IMR-90 (cell line): ENCODE results near the gene COL15A1. TPM values are rescaled to one million over a fixed set of nuclear protein-coding genes. Genes with fewer than 3 reads are reported as not detected.
A peak's percentile ranks its signal among the peaks of the same experiment; 100 is the strongest.

ENCODE experiments used
- ATAC-seq: fragments of 200-7000 bp; cut with Tn5 transposase; 2 replicates; pipeline ENCODE4 v1.9.1; 2020; ENCODE audit warnings: low read depth, mild to moderate bottlenecking, moderate library complexity
- BruUV-seq: library from RNA; stranded (reverse); fragments of 400-500 nt; replicated peaks from 2 replicates; lab custom pipeline; 2021; lab: Mats Ljungman, UMichigan
- CTCF ChIA-PET: fragments of 300-600 bp; formaldehyde crosslinking; extraction: SDS; loops from one replicate; lab custom pipeline; 2021; ENCODE audit warnings: antibody characterized with exemption; lab: Yijun Ruan, JAX
- POLR2A ChIA-PET: fragments of 300-600 bp; sonication (Branson Sonifier 250); formaldehyde crosslinking; loops from one replicate; lab custom pipeline; 2022; ENCODE audit warnings: antibody characterized with exemption; ENCODE audit not compliant: unreplicated experiment; lab: Charles Lee
- DNase-seq: peaks from one replicate; pipeline ENCODE4 v3.0.0; 2013
- H2AFZ ChIP-seq: replicated peaks from 2 replicates; pipeline ENCODE3; 2013; ENCODE audit warnings: low read length, mild to moderate bottlenecking; ENCODE audit not compliant: poor library complexity
- H2AK5ac ChIP-seq: 2 replicates; pipeline ENCODE4 v1.6.1; 2013; ENCODE audit warnings: low read depth, low read length, inconsistent platforms
- H2AK9ac ChIP-seq: replicated peaks from 2 replicates; pipeline ENCODE3; 2013; ENCODE audit warnings: mild to moderate bottlenecking, low read depth, low read length, moderate library complexity; ENCODE audit not compliant: poor library complexity
- H2BK120ac ChIP-seq: 2 replicates; pipeline ENCODE4 v1.6.1; 2013; ENCODE audit warnings: low read depth, low read length, inconsistent platforms
- H2BK15ac ChIP-seq: 3 replicates; pipeline ENCODE4 v1.6.1; 2013; ENCODE audit warnings: low read depth, low read length, inconsistent platforms
- H2BK20ac ChIP-seq: 2 replicates; pipeline ENCODE4 v1.6.1; 2013; ENCODE audit warnings: low read depth, mild to moderate bottlenecking, inconsistent platforms, low read length, moderate library complexity
- H2BK5ac ChIP-seq: 2 replicates; pipeline ENCODE4 v1.6.1; 2013; ENCODE audit warnings: mild to moderate bottlenecking, low read depth, low read length, inconsistent platforms; ENCODE audit not compliant: poor library complexity, severe bottlenecking
- H3K14ac ChIP-seq: replicated peaks from 2 replicates; pipeline ENCODE4 v1.6.1; 2013; ENCODE audit warnings: low read depth, low read length, inconsistent platforms
- H3K18ac ChIP-seq: 2 replicates; pipeline ENCODE4 v1.6.1; 2013; ENCODE audit warnings: low read depth, low read length, control low read depth
- H3K23ac ChIP-seq: 2 replicates; pipeline ENCODE4 v1.6.1; 2013; ENCODE audit warnings: low read depth, low read length, inconsistent platforms
- H3K27ac ChIP-seq: 2 replicates; pipeline ENCODE4 v1.5.1; 2013; ENCODE audit warnings: mild to moderate bottlenecking, control low read depth, low read length; ENCODE audit not compliant: insufficient read depth
- H3K27me3 ChIP-seq: 2 replicates; pipeline ENCODE4 v1.6.1; 2013; ENCODE audit warnings: low read length; ENCODE audit not compliant: control insufficient read depth, insufficient read depth
- H3K36me3 ChIP-seq: 2 replicates; pipeline ENCODE4 v1.6.1; 2013; ENCODE audit warnings: low read length, mixed read lengths; ENCODE audit not compliant: control insufficient read depth, insufficient read depth
- H3K4ac ChIP-seq: 2 replicates; pipeline ENCODE4 v1.6.1; 2013; ENCODE audit warnings: low read depth, low read length, inconsistent platforms
- H3K4me1 ChIP-seq: 2 replicates; pipeline ENCODE4 v1.6.1; 2013; ENCODE audit warnings: low read length, mixed read lengths; ENCODE audit not compliant: control insufficient read depth, insufficient read depth
- H3K4me2 ChIP-seq: 2 replicates; pipeline ENCODE4 v1.6.1; 2013; ENCODE audit warnings: low read depth, mild to moderate bottlenecking, control low read depth, low read length, moderate library complexity
- H3K4me3 ChIP-seq: 2 replicates; pipeline ENCODE4 v1.5.1; 2013; ENCODE audit warnings: low read depth, mild to moderate bottlenecking, control low read depth, low read length, moderate library complexity; ENCODE audit not compliant: insufficient read depth
- H3K56ac ChIP-seq: 2 replicates; pipeline ENCODE4 v1.6.1; 2013; ENCODE audit warnings: low read length, inconsistent platforms; ENCODE audit not compliant: insufficient read depth; ENCODE audit errors: extremely low read depth
- H3K79me1 ChIP-seq, 2 experiments: 2 replicates each; pipeline ENCODE4 v1.6.1; 2013; ENCODE audit warnings: low read length in 2 of 2, inconsistent platforms in 1 of 2, low read depth in 1 of 2
- H3K9ac ChIP-seq: 2 replicates; pipeline ENCODE4 v1.6.1; 2013; ENCODE audit warnings: low read depth, low read length, control low read depth
- H3K9me1 ChIP-seq: 2 replicates; pipeline ENCODE4 v1.6.1; 2013; ENCODE audit warnings: low read length, inconsistent platforms; ENCODE audit not compliant: insufficient read depth
- H3K9me3 ChIP-seq: 2 replicates; pipeline ENCODE4 v1.6.1; 2013; ENCODE audit warnings: low read length; ENCODE audit not compliant: control insufficient read depth, insufficient read depth
- H4K20me1 ChIP-seq: 2 replicates; pipeline ENCODE4 v1.6.1; 2013; ENCODE audit warnings: low read length, inconsistent platforms; ENCODE audit not compliant: insufficient read depth
- H4K5ac ChIP-seq: 2 replicates; pipeline ENCODE4 v1.6.1; 2013; ENCODE audit warnings: mild to moderate bottlenecking, low read depth, low read length, control low read depth
- H4K8ac ChIP-seq, 2 experiments: 2 replicates each; pipeline ENCODE4 v1.6.1; 2013; ENCODE audit warnings: low read depth in 2 of 2, low read length in 2 of 2, control low read depth in 1 of 2, inconsistent platforms in 1 of 2
- H4K91ac ChIP-seq: 2 replicates; pipeline ENCODE4 v1.6.1; 2013; ENCODE audit warnings: low read depth, low read length, inconsistent platforms; ENCODE audit not compliant: insufficient read depth
- BHLHE40 ChIP-seq: fragments of 150-350 bp; IDR thresholded peaks from 2 replicates; pipeline ENCODE4 v1.6.1; 2016; ENCODE audit warnings: mild to moderate bottlenecking, low read depth, low read length
- CHD1 ChIP-seq: IDR thresholded peaks from 2 replicates; pipeline ENCODE4 v1.6.1; 2012; ENCODE audit warnings: low read depth, low read length, improper control_type of control experiment
- MAFK ChIP-seq: IDR thresholded peaks from 2 replicates; pipeline ENCODE4 v1.6.1; 2012; ENCODE audit warnings: low read depth, low read length, improper control_type of control experiment
- MXI1 ChIP-seq: IDR thresholded peaks from 2 replicates; pipeline ENCODE4 v1.6.1; 2012; ENCODE audit warnings: low read depth, mild to moderate bottlenecking, low read length, moderate library complexity, borderline replicate concordance
- NFE2L2 ChIP-seq: fragments of 150-350 bp; IDR thresholded peaks from 2 replicates; pipeline ENCODE4 v1.6.1; 2016; ENCODE audit warnings: low read depth, mild to moderate bottlenecking, low read length
- RAD21 ChIP-seq: IDR thresholded peaks from 2 replicates; pipeline ENCODE4 v1.6.1; 2012; ENCODE audit warnings: low read length, improper control_type of control experiment
- RCOR1 ChIP-seq: IDR thresholded peaks from 2 replicates; pipeline ENCODE4 v1.6.1; 2012; ENCODE audit warnings: mild to moderate bottlenecking, low read length, improper control_type of control experiment; ENCODE audit not compliant: insufficient replicate concordance
- RFX5 ChIP-seq: IDR thresholded peaks from 2 replicates; pipeline ENCODE4 v1.8.0; 2012; ENCODE audit warnings: low read depth, mild to moderate bottlenecking, low read length, moderate library complexity
- SMC3 ChIP-seq: fragments of 150-350 bp; IDR thresholded peaks from 2 replicates; pipeline ENCODE4 v1.6.1; 2016; ENCODE audit warnings: low read depth, mild to moderate bottlenecking, antibody characterized with exemption, low read length, moderate library complexity
- WGBS, 2 experiments: methylation state at CpG; one replicate each; pipeline versions ENCODE4 v1.1.5 to v1.1.7; 2013; ENCODE audit warnings: missing lambda C conversion rate in 2 of 2; ENCODE audit not compliant: insufficient read length in 1 of 2; ENCODE audit errors: extremely low coverage in 2 of 2; 5-methylcytosine and 5-hydroxymethylcytosine counted together
- dilution Hi-C: fragments of 300-500 bp; cut with HindIII; formaldehyde crosslinking; loops from one replicate; pipeline ENCODE4 v1.14.3; 2018; ENCODE audit warnings: low sequenced_read_pairs; ENCODE audit not compliant: unreplicated experiment
- in situ Hi-C: fragments of 300-500 bp; cut with MboI; formaldehyde crosslinking; loops from 3 replicates; pipeline ENCODE4 v1.14.3; 2019; ENCODE audit warnings: low sequenced_read_pairs, inconsistent platforms, mixed read lengths
- intact Hi-C: fragments of 100-400 bp; cut with micrococcal nuclease; formaldehyde crosslinking; loops from 2 replicates; pipeline ENCODE4 v1.10.0; 2022
- polyA plus RNA-seq, 3 experiments: library from polyadenylated mRNA; depleted of rRNA; stranded (reverse); fragments of >200 nt; gene quantifications; 2 replicates each; pipeline ENCODE4 v1.2.3, GENCODE V29; 2012; ENCODE audit warnings: low replicate concordance in 1 of 3
- total RNA-seq: library from RNA; depleted of rRNA; stranded (reverse); fragments of >200 nt; gene quantifications from 2 replicates; pipeline ENCODE4 v1.2.3, GENCODE V29; 2012
- TF ChIP-seq, protein P1 (sequence below): fragments of 150-350 bp; IDR thresholded peaks from 2 replicates; pipeline ENCODE4 v1.6.1; 2017; ENCODE audit warnings: mild to moderate bottlenecking, antibody characterized with exemption, low read length, low read depth
- TF ChIP-seq, protein P2 (sequence below): conservative IDR thresholded peaks from 2 replicates; pipeline ENCODE4 v1.5.1; 2012; ENCODE audit warnings: mild to moderate bottlenecking, low read depth, low read length, improper control_type of control experiment

The COL15A1 gene
- total and polyA plus RNA-seq, 2 of the 4 experiments (the other 2 are of a cell fraction), result 2.2 to 3.7 TPM

DNA sequence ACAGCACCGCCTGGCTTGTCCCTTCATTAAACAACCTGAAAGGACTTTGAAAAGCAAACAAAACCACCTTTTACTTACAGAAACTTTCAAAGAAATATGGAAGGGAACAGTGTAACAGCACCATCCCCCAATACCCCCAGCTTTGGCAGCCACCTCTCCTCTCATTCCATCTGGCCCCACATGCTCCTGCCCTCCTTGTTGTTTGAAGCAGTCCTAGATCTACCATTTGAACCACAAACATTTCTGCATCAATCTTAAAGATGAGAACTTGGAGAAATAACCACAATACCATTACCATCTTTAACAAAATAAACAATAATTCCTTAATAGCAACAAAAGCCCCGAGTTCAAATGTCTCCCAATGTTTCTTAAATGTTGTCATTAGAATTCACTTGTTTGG, 17.8 kb upstream of the COL15A1 start (continued):
- TF ChIP-seq MXI1 (no peak), RCOR1 (no peak), CHD1 (no peak), BHLHE40 (no peak), MAFK (no peak)
- TF ChIP-seq, protein P1, sequence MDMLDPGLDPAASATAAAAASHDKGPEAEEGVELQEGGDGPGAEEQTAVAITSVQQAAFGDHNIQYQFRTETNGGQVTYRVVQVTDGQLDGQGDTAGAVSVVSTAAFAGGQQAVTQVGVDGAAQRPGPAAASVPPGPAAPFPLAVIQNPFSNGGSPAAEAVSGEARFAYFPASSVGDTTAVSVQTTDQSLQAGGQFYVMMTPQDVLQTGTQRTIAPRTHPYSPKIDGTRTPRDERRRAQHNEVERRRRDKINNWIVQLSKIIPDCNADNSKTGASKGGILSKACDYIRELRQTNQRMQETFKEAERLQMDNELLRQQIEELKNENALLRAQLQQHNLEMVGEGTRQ, result no peak

DNA sequence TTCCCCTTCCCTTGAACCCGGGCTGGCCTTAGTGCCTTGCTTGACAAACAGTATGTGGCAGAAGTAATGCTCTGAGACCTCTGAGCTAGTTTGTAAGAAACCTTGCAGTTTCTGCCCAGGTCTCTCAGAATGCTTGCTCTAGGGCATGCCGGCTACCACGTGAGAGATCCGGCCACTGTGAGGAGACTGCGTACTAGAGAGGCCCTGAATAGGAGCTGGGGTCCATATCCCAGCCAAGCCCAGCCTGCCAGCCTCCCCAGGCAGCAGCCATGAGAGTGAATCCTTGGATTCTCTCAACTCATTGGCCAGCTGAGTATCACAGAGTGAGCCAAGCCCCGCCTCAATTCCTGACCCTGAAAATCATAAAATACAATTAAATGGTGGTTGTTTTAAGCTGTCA, 16.0 kb upstream of the COL15A1 start:
- Histone ChIP-seq H3K14ac (no peak overlapping the region; the same call in 1 of the 2 replicates), H2BK120ac (peak overlapping the region; percentile 28), H3K79me1 (no peaks in the 10 kb centered on the region), H3K27me3 (no peaks in the 10 kb centered on the region), H3K36me3 (no peaks in the 10 kb centered on the region), H3K4me1 (peaks cover 24% of the 10 kb centered on the region), H4K8ac (no peak overlapping the region), H3K9me3 (no peaks in the 10 kb centered on the region), H3K27ac (no peak overlapping the region), H3K18ac (no peak overlapping the region; the same call in 1 of the 2 replicates), H2AK5ac (no peak overlapping the region), H2BK15ac (no peak overlapping the region), H2AK9ac (peak overlapping the region; percentile 47), H3K56ac (no peak overlapping the region), H2BK20ac (no peak overlapping the region), H4K5ac (no peak overlapping the region; the same call in 1 of the 2 replicates), H4K91ac (no peak overlapping the region), H3K4ac (no peak overlapping the region), H3K9ac (no peak overlapping the region), H3K23ac (no peak overlapping the region), H4K20me1 (no peaks in the 10 kb centered on the region), H2AFZ (peak overlapping the region; percentile 21), H3K4me2 (no peak overlapping the region), H3K4me3 (no peak overlapping the region), H2BK5ac (no peak overlapping the region), H3K9me1 (peaks cover 12% of the 10 kb centered on the region)
- POLR2A ChIA-PET, result no interaction called here
- dilution Hi-C loops (no loop called here), intact Hi-C loops (no loop called here), in situ Hi-C loops (no loop called here)
- TF ChIP-seq SMC3, result no peak
- TF ChIP-seq BHLHE40, result no peak
- no peak for TF ChIP-seq MAFK
- no peak for TF ChIP-seq RCOR1
- TF ChIP-seq CHD1, result no peak
- TF ChIP-seq RFX5, result no peak
- TF ChIP-seq RAD21, result no peak
- no peak for TF ChIP-seq NFE2L2
- TF ChIP-seq, protein P2, sequence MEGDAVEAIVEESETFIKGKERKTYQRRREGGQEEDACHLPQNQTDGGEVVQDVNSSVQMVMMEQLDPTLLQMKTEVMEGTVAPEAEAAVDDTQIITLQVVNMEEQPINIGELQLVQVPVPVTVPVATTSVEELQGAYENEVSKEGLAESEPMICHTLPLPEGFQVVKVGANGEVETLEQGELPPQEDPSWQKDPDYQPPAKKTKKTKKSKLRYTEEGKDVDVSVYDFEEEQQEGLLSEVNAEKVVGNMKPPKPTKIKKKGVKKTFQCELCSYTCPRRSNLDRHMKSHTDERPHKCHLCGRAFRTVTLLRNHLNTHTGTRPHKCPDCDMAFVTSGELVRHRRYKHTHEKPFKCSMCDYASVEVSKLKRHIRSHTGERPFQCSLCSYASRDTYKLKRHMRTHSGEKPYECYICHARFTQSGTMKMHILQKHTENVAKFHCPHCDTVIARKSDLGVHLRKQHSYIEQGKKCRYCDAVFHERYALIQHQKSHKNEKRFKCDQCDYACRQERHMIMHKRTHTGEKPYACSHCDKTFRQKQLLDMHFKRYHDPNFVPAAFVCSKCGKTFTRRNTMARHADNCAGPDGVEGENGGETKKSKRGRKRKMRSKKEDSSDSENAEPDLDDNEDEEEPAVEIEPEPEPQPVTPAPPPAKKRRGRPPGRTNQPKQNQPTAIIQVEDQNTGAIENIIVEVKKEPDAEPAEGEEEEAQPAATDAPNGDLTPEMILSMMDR, result no peak
- WGBS, 2 experiments, result no CpG with 5 or more reads among the region's 6 CpGs
- no TSS peak for BruUV-seq
- CTCF ChIA-PET, result interaction anchor here (0.8 kb wide), 1 partner anchor 212 kb away, joined by 3 read pairs; no protein-coding TSS in a partner anchor
- DNase-seq, result no peak
- ATAC-seq, result no peak
